Amniotic stem cell (primary cell): ENCODE data around the gene REV1.

ENCODE experiments used
- DNase-seq: peaks from one replicate; lab custom pipeline; 2025; lab: John Stamatoyannopoulos, UW

Gene REV1

GRCh38 chr2:99448556-99448955, 41.3 kb downstream of the REV1 start:
- DNase-seq, result no peak

DNA sequence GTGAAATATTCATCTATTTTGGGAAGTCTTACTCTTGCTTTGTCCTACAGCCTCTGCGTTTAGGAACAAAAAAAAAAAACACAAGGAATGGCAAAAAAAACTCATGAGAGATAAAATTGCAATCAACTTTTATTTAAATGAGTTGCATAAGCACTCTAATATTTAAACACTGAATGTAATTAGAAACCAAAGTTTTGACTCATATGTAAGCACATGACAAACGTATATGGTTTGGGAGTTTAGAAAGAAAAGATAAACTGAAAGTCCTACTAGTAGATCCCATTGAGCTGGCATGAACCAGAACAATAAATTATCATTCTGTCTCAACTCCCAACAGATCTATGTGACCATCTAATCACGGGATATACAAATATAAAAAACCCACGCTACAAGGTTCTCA, 44.8 kb downstream of the REV1 start:
- DNase-seq, result no peak

- no peak for DNase-seq
Measured at GRCh38 chr2:99444222-99444621, 45.6 kb downstream of the REV1 start.

GRCh38 chr2:99442837-99443236, 47.0 kb downstream of the REV1 start:
- DNase-seq, result no peak

DNA sequence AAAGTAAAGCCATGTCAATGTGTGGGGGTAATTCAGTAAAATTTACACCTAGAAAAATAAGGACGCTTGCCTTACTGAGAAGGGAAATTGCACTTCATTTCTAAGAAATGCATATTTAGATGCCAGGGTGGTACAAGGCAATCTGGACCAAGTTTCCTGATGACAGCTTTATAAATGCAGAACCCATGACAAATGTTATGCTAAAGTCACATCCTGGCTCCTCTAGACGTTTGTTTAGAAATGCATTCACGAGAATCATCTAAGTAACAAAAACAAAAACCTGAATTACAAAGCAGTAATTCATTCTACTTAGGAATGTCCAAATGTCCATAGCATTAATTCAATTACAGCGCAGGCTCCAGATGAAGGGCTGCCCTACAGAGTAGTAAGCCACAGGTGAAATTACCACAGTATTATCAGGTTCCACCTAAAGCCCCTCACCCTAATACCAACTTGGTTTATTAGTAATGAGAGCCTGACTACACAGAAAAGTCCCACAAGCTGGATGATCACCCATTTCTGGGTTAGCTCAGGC, 49.8 kb downstream of the REV1 start:
- no peak for DNase-seq

GRCh38 chr2:99436874-99437273, 52.9 kb downstream of the REV1 start:
- DNase-seq, result no peak

DNA sequence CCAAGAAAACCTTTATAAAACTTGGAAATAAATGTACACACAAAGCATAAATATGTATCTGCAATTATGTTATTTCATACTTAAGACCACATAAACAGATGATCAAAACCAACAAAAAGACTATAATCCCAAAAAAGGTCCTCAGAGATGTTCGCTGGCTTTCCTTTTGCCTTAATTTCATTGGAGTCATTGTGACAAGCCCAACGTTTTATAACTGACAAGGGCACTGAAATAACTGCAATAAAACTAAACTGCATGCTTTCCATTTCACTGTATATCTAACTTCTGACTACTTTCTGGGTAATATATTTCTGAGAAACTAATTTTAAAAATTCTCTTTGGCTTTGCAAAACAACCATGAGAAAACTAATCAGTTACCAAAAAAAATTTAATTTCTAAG, 56.5 kb downstream of the REV1 start:
- DNase-seq, result no peak

GRCh38 chr2:99431587-99432275, 58.1 kb downstream of the REV1 start:
- DNase-seq, result no peak

DNA sequence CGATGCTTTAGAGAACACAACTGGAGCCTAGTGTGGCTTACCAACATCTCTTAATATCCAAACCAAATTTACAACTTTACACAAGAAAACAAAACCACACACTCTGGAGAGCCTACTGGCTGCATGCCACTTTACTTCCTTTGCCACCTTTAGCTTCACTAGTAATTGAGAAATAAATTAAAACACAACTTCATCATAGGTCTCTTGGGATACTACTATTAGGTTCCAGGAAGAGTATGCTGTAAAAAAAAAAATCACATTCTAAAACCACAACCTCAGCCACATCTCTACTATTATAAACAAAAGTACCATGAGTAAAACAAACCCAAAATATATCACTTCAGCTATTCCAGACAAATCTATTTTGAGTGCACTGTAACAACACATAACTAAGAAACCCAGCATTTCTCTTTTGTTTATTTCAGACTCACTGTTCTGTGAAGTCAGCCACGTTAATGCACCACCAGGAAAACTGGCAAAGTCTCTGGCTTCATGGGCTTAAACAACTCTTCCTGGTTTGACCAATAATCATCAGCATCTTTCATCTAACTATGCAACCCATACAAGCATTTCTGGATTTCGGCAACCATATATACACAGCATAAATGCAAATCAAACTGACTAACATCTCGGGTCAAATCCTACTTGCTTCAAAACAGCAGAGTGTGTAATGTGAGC, 59.1 kb downstream of the REV1 start:
- DNase-seq, result peak; percentile 42

- DNase-seq, result no peak
Measured at GRCh38 chr2:99425022-99425421, 64.8 kb downstream of the REV1 start.

DNA sequence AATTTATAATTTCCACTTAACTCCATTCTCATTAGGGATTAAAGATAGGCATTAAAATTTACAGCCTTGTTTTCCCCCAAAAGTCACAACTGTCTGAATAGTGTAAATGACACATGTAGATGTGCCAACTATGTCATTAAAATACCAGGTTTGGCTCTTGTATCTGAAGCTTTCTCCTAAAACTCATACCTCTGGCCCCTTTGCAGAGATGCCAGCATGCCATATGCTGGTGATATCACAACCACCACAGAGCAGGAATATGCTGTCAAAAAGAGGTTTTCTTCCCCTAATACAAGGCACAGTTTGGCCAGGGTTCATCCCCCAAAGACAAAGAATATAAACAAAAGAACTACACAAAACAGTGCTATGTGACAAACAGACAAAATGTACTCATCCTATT, 65.4 kb downstream of the REV1 start:
- DNase-seq, result no peak

DNA sequence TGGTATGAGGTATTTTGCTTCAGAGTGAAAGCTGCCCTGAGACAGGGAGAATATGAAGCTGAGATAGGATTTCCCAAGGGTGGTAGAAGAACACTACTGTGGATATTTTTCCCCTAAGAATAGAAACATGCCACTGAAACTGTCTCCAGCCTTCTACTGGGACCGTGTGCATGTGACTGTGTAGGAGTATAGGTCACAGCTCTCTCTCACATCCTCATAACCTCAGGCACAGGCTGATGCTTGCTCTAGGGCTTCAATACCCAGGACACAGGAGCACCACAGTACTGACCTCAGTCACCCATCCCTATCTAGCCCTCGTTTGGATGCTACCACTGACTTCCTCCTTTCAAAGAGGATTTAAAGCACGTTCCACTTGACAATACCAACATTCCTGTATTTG, 67.2 kb downstream of the REV1 start:
- DNase-seq, result no peak

DNA sequence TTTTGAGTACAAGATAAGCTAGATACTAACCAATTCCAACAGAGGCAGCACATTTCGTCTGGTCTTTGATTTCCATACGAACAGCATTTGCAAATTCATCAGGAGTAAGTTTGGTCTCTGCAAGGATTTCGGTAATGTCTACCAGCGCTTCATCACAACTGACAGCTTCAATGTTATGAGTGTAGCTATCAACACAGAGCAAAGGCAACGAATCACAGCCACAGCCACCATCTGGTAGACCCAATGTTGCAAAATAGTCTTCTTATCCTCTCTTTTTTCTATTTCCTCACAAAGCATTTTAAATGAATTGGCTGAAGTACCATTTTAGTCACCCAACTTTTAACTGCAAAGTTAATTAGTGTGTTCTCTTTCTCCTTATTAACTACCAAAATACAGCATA, 68.3 kb downstream of the REV1 start:
- DNase-seq, result no peak

DNA sequence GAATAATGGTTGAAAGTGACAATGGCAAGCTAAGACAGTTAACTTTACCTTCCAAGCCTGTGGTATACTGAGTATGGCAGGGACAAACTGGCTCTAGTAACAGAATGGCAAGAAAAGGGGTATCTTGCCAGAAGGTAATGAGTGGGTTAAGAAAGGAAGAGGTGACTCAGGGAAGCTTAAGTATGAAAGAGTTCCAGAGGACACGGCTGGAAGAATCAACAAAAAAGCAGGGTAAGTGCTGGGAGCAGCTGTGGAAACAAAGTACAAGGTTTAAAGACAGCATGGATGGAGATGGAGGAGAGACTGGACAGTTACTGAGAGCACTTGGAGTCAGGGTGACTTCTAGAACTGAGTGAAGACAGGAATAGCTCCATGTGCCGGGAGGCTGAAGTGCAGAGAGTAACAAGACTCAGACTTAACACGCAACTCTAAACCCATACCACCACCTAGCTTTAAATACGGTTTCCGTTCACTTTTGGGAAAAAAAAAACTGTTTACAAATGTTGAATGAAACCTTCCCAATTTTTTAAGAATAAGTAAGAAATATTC, 69.0 kb downstream of the REV1 start:
- DNase-seq, result peak; percentile 19

DNA sequence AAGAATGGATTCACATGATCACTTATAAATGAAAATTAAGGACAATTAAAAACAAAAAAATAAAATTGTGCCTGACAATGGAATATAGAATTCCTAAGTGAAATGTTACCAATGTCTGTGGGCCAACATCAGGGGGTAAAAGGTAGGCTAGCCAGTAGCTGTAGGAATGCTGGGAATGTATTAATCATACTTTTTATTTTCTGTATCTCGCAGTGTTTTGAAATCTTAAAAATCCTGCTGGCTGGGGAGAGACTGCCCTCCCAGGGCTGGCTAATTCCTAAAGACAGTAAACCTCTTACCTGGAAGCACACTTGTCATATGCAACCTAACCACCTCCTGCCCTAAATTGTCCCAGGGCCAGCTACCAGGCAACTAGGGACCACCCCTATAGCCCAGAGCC, 69.8 kb downstream of the REV1 start:
- DNase-seq, result no peak

GRCh38 chr2:99417396-99417795, 72.4 kb downstream of the REV1 start:
- no peak for DNase-seq

GRCh38 chr2:99414566-99414965, 75.3 kb downstream of the REV1 start:
- DNase-seq, result no peak

DNA sequence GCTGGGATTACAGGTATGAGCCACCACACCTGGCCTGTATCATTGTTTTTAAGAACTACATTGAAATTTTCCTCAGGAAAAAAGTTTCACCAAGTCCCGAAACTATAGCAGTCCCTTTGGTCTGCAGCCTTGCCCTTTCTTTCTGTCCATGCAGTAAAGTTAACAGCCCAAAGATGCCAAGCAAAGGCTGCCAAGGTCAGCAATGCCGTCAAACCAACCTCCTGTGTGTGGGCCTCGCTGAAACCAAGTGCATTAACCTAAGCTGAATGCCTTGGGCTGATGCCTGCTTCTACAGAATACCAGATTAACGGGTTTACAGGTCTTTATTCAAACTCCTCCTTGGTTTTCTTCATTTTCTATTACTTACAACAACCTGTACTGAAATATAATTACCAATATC, 79.5 kb downstream of the REV1 start:
- no peak for DNase-seq

DNA sequence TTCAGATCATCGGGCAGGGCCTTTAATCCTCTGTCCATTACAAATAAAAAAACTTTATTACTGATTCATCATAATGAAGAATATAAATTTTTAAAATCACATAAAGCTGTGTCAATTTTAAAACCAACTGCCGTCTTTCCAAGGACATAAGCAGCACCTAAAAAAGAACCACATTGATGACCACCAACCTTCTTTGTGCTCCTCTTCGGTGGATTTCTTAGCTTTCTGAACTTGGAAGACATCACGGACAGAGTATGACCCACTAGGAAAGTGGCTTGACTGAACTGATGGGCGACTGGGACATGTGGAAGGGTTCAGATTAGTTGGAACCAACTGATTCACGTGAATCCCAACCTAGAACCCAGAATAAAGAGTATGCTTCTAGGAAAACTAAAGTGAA, 83.7 kb downstream of the REV1 start:
- no peak for DNase-seq

DNA sequence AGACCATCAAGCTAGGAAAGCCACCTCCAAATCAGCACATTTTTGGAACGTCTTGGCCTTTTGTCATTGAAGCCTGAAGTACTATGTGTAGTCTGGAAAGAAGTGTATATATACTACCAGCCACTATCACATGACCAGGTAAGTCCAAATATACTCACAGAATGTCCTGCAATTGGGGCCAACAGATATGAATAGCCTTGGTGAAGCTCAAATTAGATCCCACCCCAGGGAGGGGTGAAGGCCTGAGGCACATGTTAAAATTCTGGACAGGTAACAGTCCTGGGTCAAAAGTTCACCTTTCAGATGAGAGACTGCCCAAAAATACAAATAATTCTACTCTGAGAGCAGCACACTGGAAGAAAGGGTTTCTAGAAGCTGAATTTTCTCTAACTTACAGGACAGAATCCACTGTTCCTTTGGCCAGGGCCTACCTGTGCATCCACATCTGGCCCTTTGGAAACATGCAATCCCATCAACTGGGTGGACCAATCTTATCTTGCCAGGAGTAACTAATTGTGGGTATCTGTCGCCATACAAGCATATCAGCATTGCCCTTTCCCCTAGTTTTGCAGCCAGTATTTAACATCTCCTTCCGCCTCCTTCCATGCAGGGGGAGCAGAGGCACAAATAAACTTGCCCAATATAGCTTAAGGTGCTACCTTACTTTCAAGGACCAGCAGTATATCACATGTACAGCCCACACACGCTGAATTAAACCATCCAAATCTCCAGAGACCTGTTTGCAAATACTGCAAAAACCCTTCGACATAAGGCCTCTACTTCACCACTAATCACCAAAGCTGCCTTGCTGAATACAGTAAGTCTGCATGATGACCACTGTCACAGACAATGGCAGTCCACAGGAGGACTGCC, 84.8 kb downstream of the REV1 start:
- no peak for DNase-seq

- no peak for DNase-seq
Measured at GRCh38 chr2:99404039-99404796, 85.6 kb downstream of the REV1 start.

GRCh38 chr2:99403524-99403923, 86.3 kb downstream of the REV1 start:
- DNase-seq, result no peak
